Endothelial cell of umbilical vein (primary cell): ENCODE measurements around the gene FRY. TPM values are rescaled to one million over a fixed set of nuclear protein-coding genes. Genes with fewer than 3 reads are reported as not detected.

ENCODE experiments used
- BruUV-seq: library from RNA; stranded (reverse); fragments of 400-500 nt; replicated peaks from 2 replicates; lab custom pipeline; 2021; lab: Mats Ljungman, UMichigan
- CTCF ChIA-PET: fragments of 300-600, 350-600 bp; sonication (Branson Sonifier 250); formaldehyde crosslinking; loops from one replicate; lab custom pipeline; 2021; ENCODE audit warnings: antibody characterized with exemption, inconsistent platforms; lab: Charles Lee
- POLR2A ChIA-PET: fragments of 300-600, 350-600 bp; sonication (Branson Sonifier 250); formaldehyde crosslinking; loops from one replicate; lab custom pipeline; 2021; ENCODE audit warnings: antibody characterized with exemption, inconsistent platforms; lab: Charles Lee
- DNase-seq: peaks from one replicate; pipeline ENCODE4 v3.0.0-alpha.2; 2011; ENCODE audit warnings: low read depth, low spot score
- FAIRE-seq: peaks from 2 replicates; lab custom pipeline; 2011; peaks lifted over from hg19 to GRCh38; lab: Jason Lieb, UNC
- H2AFZ ChIP-seq: 2 replicates; pipeline ENCODE4 v1.6.0; 2012; ENCODE audit warnings: low read depth, low read length, control low read depth, inconsistent platforms
- H3K27ac ChIP-seq: 2 replicates; pipeline ENCODE4 v1.5.1; 2011; ENCODE audit warnings: low read depth, mild to moderate bottlenecking, control low read depth, low read length, moderate library complexity; ENCODE audit not compliant: insufficient read depth
- H3K27me3 ChIP-seq, 2 experiments: 2 replicates each; pipeline versions ENCODE4 v1.6.0 to v1.6.1; 2011; ENCODE audit warnings: low read length in 2 of 2, mixed read lengths in 1 of 2; ENCODE audit not compliant: control insufficient read depth in 2 of 2, insufficient read depth in 2 of 2
- H3K36me3 ChIP-seq, 2 experiments: 2 replicates in 1 of 2; 3 replicates in 1 of 2; pipeline ENCODE4 v1.5.1; 2011; ENCODE audit warnings: low read length in 2 of 2, mild to moderate bottlenecking in 1 of 2, moderate library complexity in 1 of 2; ENCODE audit not compliant: control insufficient read depth in 2 of 2, insufficient read depth in 2 of 2; ENCODE audit errors: extremely low read depth in 1 of 2
- H3K4me1 ChIP-seq: 3 replicates; pipeline ENCODE4 v1.5.1; 2011; ENCODE audit warnings: mild to moderate bottlenecking, low read length; ENCODE audit not compliant: control insufficient read depth, insufficient read depth; ENCODE audit errors: extremely low read depth
- H3K4me2 ChIP-seq: 2 replicates; pipeline ENCODE4 v1.6.1; 2011; ENCODE audit warnings: low read length, control low read depth, mixed read lengths; ENCODE audit not compliant: insufficient read depth
- H3K4me3 ChIP-seq, 3 experiments: fragments of 200-600 bp in 1 of 3; sonication (generic), shearing (Covaris generic) in 1 of 3; replicated peaks in 1 of 3; 2 replicates each; pipeline ENCODE4 v1.5.1; 2011 to 2016; ENCODE audit warnings: control low read depth in 3 of 3, low read length in 3 of 3, mild to moderate bottlenecking in 2 of 3, inconsistent platforms in 1 of 3, low read depth in 1 of 3, moderate library complexity in 1 of 3; ENCODE audit not compliant: insufficient read depth in 1 of 3
- H3K79me2 ChIP-seq: 2 replicates; pipeline ENCODE4 v1.6.0; 2012; ENCODE audit warnings: low read length, inconsistent platforms; ENCODE audit not compliant: control insufficient read depth, insufficient read depth
- H3K9ac ChIP-seq: replicated peaks from 2 replicates; pipeline ENCODE3; 2011; ENCODE audit warnings: low read length, control low read depth; ENCODE audit not compliant: insufficient read depth; ENCODE audit errors: extremely low read depth
- H3K9me1 ChIP-seq: replicated peaks from 3 replicates; pipeline ENCODE4 v1.6.0; 2011; ENCODE audit warnings: mild to moderate bottlenecking, low read length; ENCODE audit not compliant: control insufficient read depth, insufficient read depth; ENCODE audit errors: extremely low read depth
- H3K9me3 ChIP-seq: replicated peaks from 2 replicates; pipeline ENCODE4 v1.5.1; 2012; ENCODE audit warnings: low read length, inconsistent platforms; ENCODE audit not compliant: control insufficient read depth, insufficient read depth
- H4K20me1 ChIP-seq: replicated peaks from 2 replicates; pipeline ENCODE3; 2011; ENCODE audit warnings: mild to moderate bottlenecking, low read length; ENCODE audit not compliant: control insufficient read depth, insufficient read depth; ENCODE audit errors: extremely low read depth
- CTCF ChIP-seq, 2 donors: IDR thresholded peaks; 1 replicate in 1 of 2; 2 replicates in 1 of 2; pipeline ENCODE4 v1.5.1; 2011; ENCODE audit warnings: low read length in 2 of 2, mild to moderate bottlenecking in 2 of 2, moderate library complexity in 2 of 2, control low read depth in 1 of 2, inconsistent platforms in 1 of 2, low read depth in 1 of 2; ENCODE audit not compliant: insufficient read depth in 1 of 2; ENCODE audit errors: extremely low read depth in 1 of 2
- EZH2 ChIP-seq: IDR thresholded peaks from 2 replicates; pipeline ENCODE4 v1.6.1; 2012; ENCODE audit warnings: borderline replicate concordance, low read depth, mild to moderate bottlenecking, moderate library complexity, low read length, inconsistent platforms; ENCODE audit not compliant: severe bottlenecking
- FOS ChIP-seq: IDR thresholded peaks from 2 replicates; pipeline ENCODE4 v1.6.1; 2011; ENCODE audit warnings: mild to moderate bottlenecking, low read length, moderate library complexity, borderline replicate concordance; ENCODE audit not compliant: insufficient read depth
- GATA2 ChIP-seq: IDR thresholded peaks from 2 replicates; pipeline ENCODE4 v1.7.0; 2011; ENCODE audit warnings: low read depth, mild to moderate bottlenecking, moderate library complexity, mixed read lengths, low read length; ENCODE audit not compliant: insufficient read length, insufficient read depth
- JUN ChIP-seq: IDR thresholded peaks from 2 replicates; pipeline ENCODE4 v1.6.1; 2011; ENCODE audit warnings: borderline replicate concordance, low read depth; ENCODE audit not compliant: insufficient read length, insufficient read depth
- MAX ChIP-seq: IDR thresholded peaks from 2 replicates; pipeline ENCODE4 v1.6.1; 2011; ENCODE audit not compliant: insufficient read depth, insufficient read length
- MYC ChIP-seq: IDR thresholded peaks from one replicate; pipeline ENCODE4 v1.6.1; 2011; ENCODE audit warnings: mild to moderate bottlenecking, low read depth, low read length
- POLR2A ChIP-seq: IDR thresholded peaks from 2 replicates; pipeline ENCODE4 v1.6.1; 2012; ENCODE audit warnings: low read depth, mild to moderate bottlenecking, control low read depth, low read length
- POLR2AphosphoS5 ChIP-seq: IDR thresholded peaks from 2 replicates; pipeline ENCODE4 v1.6.1; 2012; ENCODE audit warnings: low read depth, mild to moderate bottlenecking, control low read depth, low read length, moderate library complexity; ENCODE audit not compliant: insufficient read depth
- dilution Hi-C: fragments of 300-500 bp; cut with MboI; formaldehyde crosslinking; loops from one replicate; pipeline ENCODE4 v1.15.0; 2019; ENCODE audit warnings: low sequenced_read_pairs; ENCODE audit not compliant: extremely low pct_ligation_motif_present
- intact Hi-C: fragments of 100-400 bp; cut with micrococcal nuclease; formaldehyde crosslinking; loops from one replicate; pipeline ENCODE4 v1.10.0; 2022
- polyA plus RNA-seq, 4 experiments: library from polyadenylated mRNA; depleted of rRNA in 3 of 4; stranded (reverse) in 3 of 4; unstranded in 1 of 4; fragments of >200 nt; gene quantifications; 2 replicates each; pipeline versions ENCODE4 v1.2.1 to v1.2.3, GENCODE V29; 2011 to 2012; ENCODE audit warnings: missing spikeins in 1 of 4
- total RNA-seq: library from RNA; stranded (reverse); gene quantifications from 2 replicates; pipeline ENCODE4 v1.2.3, GENCODE V29; 2021

The FRY gene
- total and polyA plus RNA-seq, 2 donors (not counting 3 experiments of a cell fraction or from before 2014, with no cell fraction given) = 57.3 to 75.8 TPM

GRCh38 chr13:32045537-32045936 lies 14.0 kb downstream of the FRY start:
- FAIRE-seq (no peak), DNase-seq (no peak)
- dilution Hi-C loops (no loop called here), intact Hi-C loops (no loop called here)
- no peaks in the 10 kb centered on the region for H3K36me3 ChIP-seq
- H3K27ac ChIP-seq = no peak overlapping the region
- H2AFZ ChIP-seq = no peak overlapping the region
- no peak overlapping the region for H3K4me3 ChIP-seq
- no peaks in the 10 kb centered on the region for H3K9me1 ChIP-seq
- ChIA-PET CTCF (interaction anchor here (1.0 to 1.1 kb wide), 2 partner anchors 12 to 84 kb away, joined by 3 to 6 read pairs; no protein-coding TSS in a partner anchor), POLR2A (no interaction called here)
- H3K9ac ChIP-seq = no peak overlapping the region
- TF ChIP-seq POLR2A (no peak), GATA2 (no peak), FOS (no peak), MYC (no peak), JUN (no peak), POLR2AphosphoS5 (no peak), MAX (no peak), CTCF (IDR thresholded peaks at IDR 0.05; ENCODE audit: extremely low read depth in 1 of 2, insufficient read depth in 1 of 2, low read depth in 1 of 2, low read length in 2 of 2) (no peak), EZH2 (no peak)
- peaks cover 4% of the 10 kb centered on the region for H3K4me1 ChIP-seq
- H4K20me1 ChIP-seq = no peaks in the 10 kb centered on the region
- H3K9me3 ChIP-seq = no peaks in the 10 kb centered on the region
- BruUV-seq = no TSS peak
- H3K27me3 ChIP-seq = no peaks in the 10 kb centered on the region
- H3K4me2 ChIP-seq = no peak overlapping the region
- no peaks in the 10 kb centered on the region for H3K79me2 ChIP-seq
